DLD1 (cell line): ENCODE measurements around the gene IL11.
"Not testable (repeated sequence)": the region's sequence is repeated elsewhere in the genome, so short reads cannot be mapped to it uniquely, and the experiment has no call there.

Experiments used
- in situ Hi-C: cut with HindIII; loops from 2 replicates; pipeline ENCODE4 v1.10.0; 2017; ENCODE audit warnings: low sequenced_read_pairs

Gene IL11

DNA sequence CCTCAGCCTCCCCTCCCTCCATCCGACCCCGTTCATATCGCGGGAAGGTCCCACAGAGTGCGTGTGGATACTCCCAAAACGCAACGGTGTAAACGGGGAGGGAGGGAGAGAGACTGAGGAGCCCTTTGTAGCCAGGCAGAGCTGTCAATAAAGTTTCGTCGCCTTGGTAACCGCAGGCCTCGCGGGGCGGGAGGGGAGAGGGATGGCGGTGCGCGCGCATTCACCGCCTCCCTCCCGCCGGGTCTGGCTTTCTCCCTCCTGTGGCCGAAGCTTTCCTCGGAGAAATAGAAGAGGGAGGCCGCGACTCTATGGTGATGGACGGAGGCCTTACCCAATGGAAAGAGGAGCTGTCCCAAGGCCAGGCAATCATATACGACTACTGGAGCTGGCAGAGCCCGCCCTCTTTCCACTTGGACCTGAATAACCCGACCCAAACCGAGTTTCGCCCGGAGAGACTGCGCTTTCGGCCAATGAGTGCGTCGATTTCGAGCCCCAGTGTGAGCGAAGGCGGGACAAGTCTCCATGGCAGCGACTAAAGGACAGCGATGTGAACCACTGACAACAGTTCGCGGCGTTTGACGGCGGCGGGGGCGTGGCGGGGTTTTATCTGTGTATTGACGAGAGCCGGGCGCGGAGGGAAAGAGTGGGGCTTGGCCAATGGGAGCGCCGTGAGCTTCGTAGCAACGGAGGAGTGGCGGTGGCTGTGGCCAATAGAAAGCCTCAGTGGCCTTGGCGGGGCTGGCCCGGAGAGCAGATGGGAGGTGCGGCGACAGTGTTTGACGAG is 31.0 kb downstream of the IL11 start, which contains the start of gene KMT5C:
Gene KMT5C (plus strand): TSS at position 772 of the 784 bp plus-strand sequence. CDS start 2,061 bp downstream, outside the sequence.
- in situ Hi-C loops: no loop called here

DNA sequence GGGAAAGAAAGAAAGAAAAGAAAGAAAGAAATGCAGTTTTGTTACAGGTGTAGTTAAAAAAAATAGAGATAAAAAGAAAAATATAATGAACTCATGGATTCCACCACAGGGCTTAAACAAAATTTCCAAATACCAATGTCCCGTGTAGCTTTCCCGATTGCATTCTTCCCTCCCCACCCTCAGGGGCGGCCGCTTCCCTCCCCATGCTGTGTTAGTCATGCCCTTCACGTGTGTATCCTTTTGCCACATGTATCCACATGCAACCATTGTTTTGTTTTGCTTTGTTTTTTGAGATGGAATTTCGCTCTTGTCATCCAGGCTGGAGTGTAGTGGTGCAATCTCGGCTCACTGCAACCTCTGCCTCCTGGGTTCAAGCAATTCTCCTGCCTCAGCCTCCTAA is 34.2 kb downstream of the IL11 start:
- in situ Hi-C loops: no loop called here

- in situ Hi-C loops: no loop called here
Observed at GRCh38 chr19:55333870-55334269, 36.4 kb downstream of the IL11 start.

DNA sequence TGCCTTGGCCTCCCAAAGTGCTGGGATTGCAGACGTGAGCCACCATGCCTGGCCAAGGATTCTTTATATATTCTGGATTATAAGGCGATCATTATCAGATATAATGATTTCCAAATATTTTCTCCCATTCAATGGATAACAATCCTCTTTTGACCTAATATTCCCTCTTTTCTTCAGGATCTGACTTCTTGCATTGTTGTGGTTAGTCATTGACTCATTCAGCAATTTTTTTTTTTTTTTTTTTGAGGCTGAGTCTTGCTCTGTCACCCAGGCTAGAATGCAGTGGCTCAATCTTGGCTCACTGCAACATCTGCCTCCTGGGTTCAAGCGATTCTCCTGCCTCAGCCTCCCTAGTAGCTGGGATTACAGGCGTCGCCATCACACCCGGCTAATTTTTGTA is 40.5 kb downstream of the IL11 start:
- in situ Hi-C loops: not testable (repeated sequence)

- in situ Hi-C loops: not testable (repeated sequence)
Observed at GRCh38 chr19:55328774-55329318, 41.4 kb downstream of the IL11 start.

DNA sequence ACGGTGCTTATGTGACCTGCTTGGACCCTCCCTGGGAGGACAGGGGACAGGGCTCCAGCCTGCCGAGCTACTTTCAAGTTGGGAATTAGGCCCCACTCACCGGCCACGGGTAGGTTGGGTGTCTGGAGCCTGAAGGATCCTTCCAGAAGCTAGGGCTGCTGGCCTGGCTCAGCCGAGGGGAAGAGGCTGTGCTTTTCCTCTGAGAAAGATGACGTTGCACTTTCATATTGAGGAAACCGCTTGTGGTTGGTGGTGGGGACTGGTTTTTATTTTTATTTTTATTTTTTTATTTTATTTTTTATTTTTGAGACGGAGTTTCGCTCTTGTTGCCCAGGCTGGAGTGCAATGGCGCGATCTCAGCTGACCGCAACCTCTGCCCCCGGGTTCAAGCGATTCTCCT is 45.1 kb downstream of the IL11 start, which contains the start of gene TMEM150B:
Gene TMEM150B (minus strand): TSS at position 170 of the 400 bp plus-strand sequence. CDS start 4,305 bp downstream, outside the sequence.
- in situ Hi-C loops: no loop called here

- in situ Hi-C loops: no loop called here
Observed at GRCh38 chr19:55324662-55325061, 45.6 kb downstream of the IL11 start.

DNA sequence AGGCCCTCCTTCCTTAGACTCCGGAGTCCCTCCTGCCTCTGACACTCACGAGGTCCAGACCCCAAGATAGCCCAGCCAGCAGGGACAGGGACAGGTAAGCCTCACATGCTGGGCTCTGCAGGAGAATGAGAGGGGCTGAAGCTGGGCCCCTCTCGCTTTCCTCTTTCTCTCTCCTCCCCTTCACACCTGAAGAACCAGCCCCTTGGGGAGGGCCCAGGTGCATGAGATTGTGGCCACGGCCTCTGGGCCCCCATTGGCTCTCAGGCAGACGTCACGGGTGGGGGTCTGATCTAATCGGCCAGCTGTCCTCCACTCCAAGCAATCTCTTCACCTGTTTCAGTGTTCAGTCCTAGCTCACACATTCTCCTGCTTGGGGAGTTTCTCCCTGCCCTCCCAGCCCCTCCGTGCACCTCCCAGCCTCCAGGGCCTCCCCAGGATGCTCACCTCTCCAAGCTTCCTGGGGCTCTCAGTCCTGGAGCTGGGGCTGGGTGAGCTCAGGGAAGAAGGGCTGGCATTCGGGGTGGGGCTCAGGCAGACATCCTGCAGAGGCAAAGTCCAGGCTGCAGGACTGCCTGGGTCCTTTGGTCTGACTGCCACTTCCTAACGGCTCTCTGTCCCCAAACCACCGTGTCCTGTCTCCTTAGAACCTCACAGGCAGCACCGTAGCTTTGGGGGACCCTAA is 47.9 kb downstream of the IL11 start:
- in situ Hi-C loops: no loop called here

DNA sequence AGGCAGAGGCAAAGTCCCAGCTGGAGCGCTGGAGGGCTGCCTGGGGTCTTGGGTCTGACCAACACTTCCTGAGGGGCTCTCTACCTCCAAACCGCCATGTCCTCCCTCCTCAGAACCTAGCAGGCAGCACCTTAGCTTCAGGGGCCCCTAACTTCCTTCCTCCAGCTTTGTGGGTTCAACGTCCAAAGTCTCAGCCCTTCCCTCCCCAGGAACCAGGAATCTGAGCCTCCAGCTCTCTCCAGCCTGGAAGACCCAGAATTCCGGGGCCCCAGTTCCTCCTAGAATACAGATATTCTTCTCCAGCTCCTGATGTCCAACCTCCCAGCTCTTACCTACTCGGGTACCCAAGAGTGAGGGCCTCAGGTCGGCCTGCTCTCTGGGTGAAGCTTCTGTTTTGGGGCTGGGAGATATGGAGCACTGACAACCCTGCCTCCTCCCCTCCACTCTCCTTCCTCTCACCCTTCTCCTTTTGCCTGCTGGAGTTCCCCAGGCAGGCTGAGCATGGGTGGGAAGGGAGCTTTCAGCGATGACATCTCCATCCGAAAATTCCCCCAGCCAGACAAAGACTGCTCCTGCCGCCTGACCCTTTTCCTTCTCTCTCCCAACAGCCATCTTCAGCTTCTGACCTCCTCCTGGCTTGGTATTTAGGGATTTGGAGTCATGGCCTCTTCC is 48.7 kb downstream of the IL11 start:
- in situ Hi-C loops: no loop called here

DNA sequence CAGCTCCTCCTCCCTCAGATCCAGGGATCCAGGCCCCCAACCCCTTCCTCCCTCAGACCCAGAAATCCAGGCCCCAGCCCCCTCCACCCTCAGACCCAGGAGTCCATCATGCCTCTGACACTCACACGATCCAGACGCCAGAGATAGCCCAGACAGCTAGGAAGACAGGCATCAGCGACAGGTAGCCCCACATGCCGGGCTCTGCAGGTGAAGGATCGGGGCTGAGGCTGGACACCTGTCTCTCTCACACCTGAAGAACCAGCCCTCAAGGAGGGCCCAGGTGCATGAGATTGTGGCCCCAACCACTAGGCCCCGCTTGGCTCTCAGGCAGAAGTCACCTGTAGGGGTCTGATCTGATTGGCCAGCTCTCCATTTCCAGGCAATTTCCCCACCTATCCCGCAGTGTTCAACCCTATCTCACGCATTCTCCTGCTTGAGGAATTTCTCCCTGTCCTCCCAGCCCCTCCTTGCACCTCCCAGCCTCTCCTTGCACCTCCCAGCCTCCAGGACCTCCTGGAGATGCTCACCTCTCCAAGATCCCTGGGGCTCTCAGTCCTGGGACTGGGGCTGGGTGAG is 49.3 kb downstream of the IL11 start:
- in situ Hi-C loops: no loop called here

DNA sequence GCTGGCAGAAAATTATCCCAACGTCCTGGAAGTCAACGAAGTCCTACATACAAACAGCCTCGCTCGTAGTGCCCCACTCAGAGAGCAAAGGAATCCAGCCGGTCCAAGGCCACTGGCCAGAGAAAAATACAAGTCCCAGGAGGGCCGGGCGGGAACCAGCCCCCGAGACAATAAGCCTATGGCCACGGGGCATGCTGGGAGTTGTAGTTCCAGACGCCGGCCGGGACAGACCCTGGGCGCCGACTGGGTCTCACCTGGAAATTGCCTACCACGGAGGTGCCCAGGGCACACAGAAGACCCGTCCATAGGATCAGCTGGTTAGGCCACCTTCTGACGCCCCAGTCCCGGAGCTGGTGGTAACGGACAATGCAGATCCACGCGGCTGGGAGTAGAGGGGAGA is 50.5 kb downstream of the IL11 start:
- in situ Hi-C loops: no loop called here

DNA sequence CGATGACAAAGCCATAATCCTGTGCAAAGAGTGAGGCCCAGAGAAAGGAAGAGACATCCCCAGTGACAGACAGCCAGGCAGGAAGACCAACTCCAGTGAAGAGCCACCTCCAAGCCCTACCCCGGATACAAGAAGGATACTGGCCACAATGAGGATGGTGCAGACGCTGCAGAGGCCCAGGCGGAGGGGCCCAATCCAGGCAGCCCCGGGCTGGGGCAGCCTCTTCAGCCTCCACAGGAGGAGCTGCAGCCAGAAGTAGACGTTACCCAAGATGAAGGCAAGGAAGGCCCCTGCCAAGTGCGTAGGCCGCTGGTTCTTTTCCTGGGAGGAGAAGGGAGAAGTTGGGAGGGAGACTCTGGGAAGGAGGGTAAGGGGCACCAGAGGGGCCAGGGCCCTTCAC is 53.6 kb downstream of the IL11 start:
- in situ Hi-C loops: no loop called here

- in situ Hi-C loops: no loop called here
Observed at GRCh38 chr19:55315956-55316525, 54.2 kb downstream of the IL11 start.

DNA sequence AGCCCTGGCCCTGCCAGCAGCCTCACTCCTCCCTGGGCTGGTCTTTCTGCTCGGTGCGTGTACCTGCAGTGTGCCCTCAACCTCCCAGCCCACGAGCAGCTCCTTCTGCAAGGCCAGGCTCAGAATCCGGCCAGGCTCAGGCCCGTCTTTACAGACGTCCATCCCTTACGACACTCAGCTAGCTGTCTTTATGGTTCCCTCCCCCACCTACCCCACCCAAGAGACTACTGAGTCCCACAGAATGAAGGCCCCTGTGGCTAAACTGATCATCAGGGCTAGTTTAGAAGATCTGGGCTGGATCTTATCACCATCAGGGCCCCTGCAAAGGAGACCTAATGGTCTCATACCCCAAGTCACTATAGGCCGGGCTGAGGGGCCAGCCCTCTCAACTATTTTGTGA is 55.9 kb downstream of the IL11 start:
- in situ Hi-C loops: no loop called here
